H1 (cell line): ENCODE measurements around the gene CCDC13. TPM values are rescaled to one million over a fixed set of nuclear protein-coding genes. Genes with fewer than 3 reads are reported as not detected.

Experiments
- CTCF ChIA-PET: fragments of 300-600 bp; sonication (Branson Sonifier 250); formaldehyde crosslinking; loops from one replicate; lab custom pipeline; 2021; ENCODE audit not compliant: partially characterized antibody; lab: Charles Lee
- POLR2A ChIA-PET: fragments of 300-600 bp; sonication (Branson Sonifier 250); formaldehyde crosslinking; loops from one replicate; lab custom pipeline; 2021; ENCODE audit warnings: inconsistent platforms; ENCODE audit not compliant: partially characterized antibody; lab: Charles Lee
- DNase-seq, 2 experiments: peaks; one replicate each; pipeline versions ENCODE4 v3.0.0 to v3.0.0-alpha.2; 2010 to 2022; ENCODE audit warnings: low spot score in 2 of 2, low read depth in 1 of 2, mixed read lengths in 1 of 2
- FAIRE-seq: peaks from 2 replicates; lab custom pipeline; 2011; peaks lifted over from hg19 to GRCh38; lab: Jason Lieb, UNC
- H2AFZ ChIP-seq: 2 replicates; pipeline ENCODE4 v1.8.1; 2012; ENCODE audit warnings: low read length, inconsistent platforms
- H2AK5ac ChIP-seq: 2 replicates; pipeline ENCODE4 v1.6.1; 2013; ENCODE audit warnings: low read depth, low read length
- H2BK120ac ChIP-seq: replicated peaks from 2 replicates; pipeline ENCODE3; 2013; ENCODE audit warnings: low read depth, low read length, inconsistent platforms
- H2BK12ac ChIP-seq: 2 replicates; pipeline ENCODE4 v1.6.1; 2013; ENCODE audit warnings: low read depth, low read length
- H2BK15ac ChIP-seq: 2 replicates; pipeline ENCODE4 v1.6.1; 2013; ENCODE audit warnings: low read length
- H2BK20ac ChIP-seq: 2 replicates; pipeline ENCODE4 v1.6.1; 2013; ENCODE audit warnings: low read length
- H2BK5ac ChIP-seq: 2 replicates; pipeline ENCODE4 v1.6.1; 2013; ENCODE audit warnings: low read depth, low read length
- H3K14ac ChIP-seq: 2 replicates; pipeline ENCODE4 v1.6.1; 2013; ENCODE audit warnings: inconsistent platforms; ENCODE audit not compliant: insufficient read length
- H3K18ac ChIP-seq: 2 replicates; pipeline ENCODE4 v1.6.1; 2013; ENCODE audit warnings: low read length; ENCODE audit errors: extremely low read depth
- H3K23ac ChIP-seq: 2 replicates; pipeline ENCODE4 v1.6.1; 2013; ENCODE audit warnings: inconsistent platforms; ENCODE audit not compliant: insufficient read length
- H3K23me2 ChIP-seq: 2 replicates; pipeline ENCODE4 v1.6.1; 2013; ENCODE audit warnings: low read depth, low read length
- H3K27ac ChIP-seq: 2 replicates; pipeline ENCODE4 v1.6.1; 2011; ENCODE audit warnings: low read depth, low read length, inconsistent platforms
- H3K27me3 ChIP-seq, 4 experiments: replicated peaks in 1 of 4; 1 replicate in 1 of 4; 2 replicates in 3 of 4; pipeline versions ENCODE4 v1.6.1 to v1.8.1; 2011 to 2013; ENCODE audit warnings: low read length in 3 of 4, mild to moderate bottlenecking in 3 of 4, inconsistent platforms in 2 of 4, mixed read lengths in 2 of 4, moderate library complexity in 1 of 4; ENCODE audit not compliant: control insufficient read depth in 3 of 4, insufficient read depth in 3 of 4; ENCODE audit errors: extremely low read depth in 1 of 4
- H3K36me3 ChIP-seq, 4 experiments: 2 replicates each; pipeline versions ENCODE4 v1.6.1 to v1.8.1; 2011 to 2013; ENCODE audit warnings: mild to moderate bottlenecking in 4 of 4, low read length in 3 of 4, moderate library complexity in 2 of 4, control low read depth in 1 of 4, inconsistent platforms in 1 of 4; ENCODE audit not compliant: insufficient read depth in 4 of 4, control insufficient read depth in 2 of 4
- H3K4ac ChIP-seq: replicated peaks from 2 replicates; pipeline ENCODE3; 2013; ENCODE audit warnings: low read length, low read depth, mixed read lengths, inconsistent platforms; ENCODE audit not compliant: insufficient read length
- H3K4me1 ChIP-seq, 4 experiments: replicated peaks in 1 of 4; 1 replicate in 1 of 4; 2 replicates in 3 of 4; pipeline versions ENCODE4 v1.6.1 to v1.8.1; 2011 to 2013; ENCODE audit warnings: low read length in 3 of 4, inconsistent platforms in 2 of 4, mixed read lengths in 1 of 4; ENCODE audit not compliant: insufficient read depth in 4 of 4, control insufficient read depth in 3 of 4
- H3K4me2 ChIP-seq, 2 experiments: 2 replicates each; pipeline versions ENCODE4 v1.6.1 to v1.8.1; 2011 to 2013; ENCODE audit warnings: low read depth in 2 of 2, low read length in 2 of 2, control low read depth in 1 of 2, inconsistent platforms in 1 of 2, mild to moderate bottlenecking in 1 of 2; ENCODE audit not compliant: insufficient read depth in 1 of 2
- H3K4me3 ChIP-seq, 4 experiments: fragments of 200-600, 300-600 bp in 1 of 4; sonication (generic), shearing (Covaris generic), sonication (Bioruptor Twin) in 1 of 4; 2 replicates each; pipeline versions ENCODE4 v1.5.1 to v1.8.1; 2011 to 2016; ENCODE audit warnings: low read length in 4 of 4, low read depth in 3 of 4, control low read depth in 2 of 4, inconsistent platforms in 2 of 4, mild to moderate bottlenecking in 2 of 4, mixed read lengths in 1 of 4, moderate library complexity in 1 of 4; ENCODE audit not compliant: insufficient read depth in 2 of 4; ENCODE audit errors: extremely low read depth in 1 of 4
- H3K56ac ChIP-seq: replicated peaks from 2 replicates; pipeline ENCODE3; 2013; ENCODE audit warnings: low read depth, mild to moderate bottlenecking, mixed read lengths, low read length, inconsistent platforms; ENCODE audit not compliant: insufficient read length
- H3K79me1 ChIP-seq: 2 replicates; pipeline ENCODE4 v1.6.1; 2013; ENCODE audit warnings: low read depth, low read length, control low read depth
- H3K79me2 ChIP-seq, 2 experiments: 2 replicates each; pipeline versions ENCODE4 v1.6.1 to v1.8.1; 2012 to 2013; ENCODE audit warnings: low read length in 2 of 2, mild to moderate bottlenecking in 2 of 2, inconsistent platforms in 1 of 2; ENCODE audit not compliant: insufficient read depth in 2 of 2, control insufficient read depth in 1 of 2
- H3K9ac ChIP-seq, 4 experiments: replicated peaks in 1 of 4; 1 replicate in 1 of 4; 2 replicates in 3 of 4; pipeline versions ENCODE4 v1.6.1 to v1.8.1; 2011 to 2013; ENCODE audit warnings: low read depth in 3 of 4, low read length in 3 of 4, control low read depth in 2 of 4, mild to moderate bottlenecking in 2 of 4, moderate library complexity in 2 of 4, inconsistent platforms in 1 of 4; ENCODE audit errors: extremely low read depth in 1 of 4
- H3K9me3 ChIP-seq, 2 experiments: 2 replicates each; pipeline versions ENCODE4 v1.6.1 to v1.8.1; 2012 to 2013; ENCODE audit warnings: mild to moderate bottlenecking in 2 of 2, moderate library complexity in 2 of 2, control low read depth in 1 of 2, inconsistent platforms in 1 of 2, low read depth in 1 of 2, low read length in 1 of 2, mixed read lengths in 1 of 2; ENCODE audit not compliant: insufficient read depth in 2 of 2
- H4K20me1 ChIP-seq, 2 experiments: replicated peaks in 1 of 2; 2 replicates each; pipeline versions ENCODE3 to v1.8.1; 2011 to 2013; ENCODE audit warnings: inconsistent platforms in 2 of 2, low read length in 2 of 2, mild to moderate bottlenecking in 1 of 2; ENCODE audit not compliant: insufficient read depth in 2 of 2, control insufficient read depth in 1 of 2
- H4K5ac ChIP-seq: 2 replicates; pipeline ENCODE4 v1.6.1; 2013; ENCODE audit warnings: low read length, low read depth, mixed read lengths, inconsistent platforms; ENCODE audit not compliant: insufficient read length
- H4K8ac ChIP-seq: 2 replicates; pipeline ENCODE4 v1.8.0; 2013; ENCODE audit warnings: mild to moderate bottlenecking, moderate library complexity, low read length, inconsistent platforms; ENCODE audit not compliant: insufficient read depth; ENCODE audit errors: extremely low read depth
- H4K91ac ChIP-seq: replicated peaks from 2 replicates; pipeline ENCODE3; 2013; ENCODE audit warnings: low read length, mixed read lengths, inconsistent platforms; ENCODE audit not compliant: insufficient read length
- EGR1 ChIP-seq: IDR thresholded peaks from 2 replicates; pipeline ENCODE4 v1.6.1; 2011; ENCODE audit warnings: low read depth, low read length, borderline replicate concordance
- GTF2F1 ChIP-seq: IDR thresholded peaks from 2 replicates; pipeline ENCODE4 v1.6.1; 2012; ENCODE audit warnings: low read depth, low read length, improper control_type of control experiment, borderline replicate concordance
- HDAC6 ChIP-seq: IDR thresholded peaks from one replicate; pipeline ENCODE4 v1.7.1; 2012; ENCODE audit warnings: low read depth, mild to moderate bottlenecking, inconsistent platforms, low read length, moderate library complexity
- POU5F1 ChIP-seq: IDR thresholded peaks from 2 replicates; pipeline ENCODE4 v1.6.1; 2011; ENCODE audit warnings: low read depth, mild to moderate bottlenecking, low read length, moderate library complexity
- SIX5 ChIP-seq: IDR thresholded peaks from 2 replicates; pipeline ENCODE4 v1.6.1; 2011; ENCODE audit warnings: mild to moderate bottlenecking, low read depth, low read length
- TAF1 ChIP-seq: IDR thresholded peaks from 2 replicates; pipeline ENCODE4 v1.6.1; 2011; ENCODE audit warnings: mild to moderate bottlenecking, low read depth, low read length
- WGBS, 2 experiments: shearing (Covaris generic) in 1 of 2; methylation state at CpG; one replicate each; pipeline versions ENCODE4 v1.1.6 to v1.1.7; 2013 to 2015; ENCODE audit warnings: low lambda C conversion rate in 2 of 2, mixed read lengths in 2 of 2, inconsistent platforms in 1 of 2, low coverage in 1 of 2, missing lambda C conversion rate in 1 of 2; ENCODE audit not compliant: insufficient replicate concordance in 2 of 2, insufficient coverage in 1 of 2, insufficient read length in 1 of 2; ENCODE audit errors: extremely low coverage in 1 of 2, missing lambda C conversion rate in 1 of 2; 5-methylcytosine and 5-hydroxymethylcytosine counted together
- polyA plus RNA-seq, 7 experiments: library from polyadenylated mRNA; depleted of rRNA in 3 of 7; stranded (reverse) in 5 of 7; unstranded in 2 of 7; fragments of >200 nt in 5 of 7; fragments of 200-250 nt in 2 of 7; gene quantifications; 1 replicate in 5 of 7; 2 replicates in 1 of 7; 4 replicates in 1 of 7; pipeline versions ENCODE4 v1.2.1 to v1.2.3, GENCODE V29; 2011 to 2013; ENCODE audit warnings: missing spikeins in 2 of 7, mixed read lengths in 2 of 7
- total RNA-seq: library from RNA; stranded (reverse); fragmentation: NEBNext Ultra II Directional; extraction: Animal tissue kit (Norgen Biotek cat#: 25700); gene quantifications from 2 replicates; pipeline ENCODE4 v1.2.1, GENCODE V29; 2021

Gene CCDC13
- total and polyA plus RNA-seq, 2 of the 8 experiments (the other 6 are each of a cell fraction or from before 2014, with no cell fraction given), result 0.06 TPM; not detected in 1

DNA sequence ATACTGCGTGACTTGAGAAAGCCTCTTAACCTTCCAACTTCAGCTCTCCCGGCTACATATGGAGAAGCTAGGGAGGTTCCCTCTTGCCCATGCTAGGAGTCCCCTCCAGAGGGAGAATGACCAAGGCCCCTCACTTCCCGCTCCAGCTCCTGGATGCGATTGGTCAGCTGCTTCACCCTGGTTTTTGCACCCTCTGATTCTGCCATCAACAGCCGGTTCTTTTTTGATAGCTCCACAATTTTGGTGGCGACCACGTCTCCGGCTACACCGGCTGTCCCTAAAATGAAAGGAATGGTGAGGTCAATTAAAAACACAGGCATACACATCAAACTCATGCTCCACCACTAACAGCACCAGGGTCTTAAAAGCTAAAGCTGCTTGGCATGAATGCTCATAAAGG is 20.6 kb downstream of the CCDC13 start:
- no peak overlapping the region for H3K9ac ChIP-seq
- H2BK120ac ChIP-seq, result no peak overlapping the region
- no peak overlapping the region for H3K14ac ChIP-seq
- H3K4me3 ChIP-seq, result no peak overlapping the region
- H3K27ac ChIP-seq, result no peak overlapping the region
- H3K18ac ChIP-seq, result no peak overlapping the region
- H3K79me2 ChIP-seq, result no peaks in the 10 kb centered on the region
- H3K27me3 ChIP-seq, result no peaks in the 10 kb centered on the region
- H2BK20ac ChIP-seq, result no peak overlapping the region
- no peaks in the 10 kb centered on the region for H4K20me1 ChIP-seq
- H4K91ac ChIP-seq, result no peak overlapping the region
- 94% methylated on average over 9 of the region's 9 CpGs; no CpG with 5 or more reads in 1 of the 2 experiments for WGBS, 2 experiments
- H4K5ac ChIP-seq, result no peak overlapping the region
- H3K56ac ChIP-seq, result no peak overlapping the region
- H3K23ac ChIP-seq, result no peak overlapping the region
- H3K4me1 ChIP-seq, result peaks cover 0 to 3% (median 0%) of the 10 kb centered on the region in 4 experiments; a peak in 2 of 7 replicates
- FAIRE-seq, result no peak
- POLR2A ChIA-PET, result interaction anchor here (1.5 kb wide), 1 partner anchor 100 kb away, joined by 5 read pairs; no protein-coding TSS in a partner anchor
- no peak overlapping the region for H3K4ac ChIP-seq
- H3K79me1 ChIP-seq, result no peaks in the 10 kb centered on the region
- DNase-seq, result peak in 1 of 2 experiments; percentile 16
- H2AK5ac ChIP-seq, result no peak overlapping the region
- H2AFZ ChIP-seq, result no peak overlapping the region
- CTCF ChIA-PET, result interaction anchor here (1.0 to 5.2 kb wide), 10 partner anchors 10 to 205 kb away, joined by 3 to 31 read pairs (median 4); no protein-coding TSS in a partner anchor
- H4K8ac ChIP-seq, result no peak overlapping the region
- H2BK15ac ChIP-seq, result no peak overlapping the region
- H3K9me3 ChIP-seq, result no peaks in the 10 kb centered on the region
- H2BK5ac ChIP-seq, result no peak overlapping the region
- no peaks in the 10 kb centered on the region for H3K36me3 ChIP-seq
- no peaks in the 10 kb centered on the region for H3K23me2 ChIP-seq
- no peak overlapping the region for H3K4me2 ChIP-seq
- no peak overlapping the region for H2BK12ac ChIP-seq
- no peak for TF ChIP-seq SIX5
- TF ChIP-seq EGR1, result no peak
- no peak for TF ChIP-seq GTF2F1
- TF ChIP-seq TAF1, result no peak
- TF ChIP-seq POU5F1, result no peak
- TF ChIP-seq HDAC6, result no peak
